Measurements from ENCODE around the gene HYAL2. TPM values are rescaled to one million over a fixed set of nuclear protein-coding genes. Genes with fewer than 3 reads are reported as not detected.

The HYAL2 gene
- total and polyA plus RNA-seq, 10 of the 15 experiments (the other 5 are each of a cell fraction or from before 2014, with no cell fraction given): 0.06 to 21.8 (median 12.7) TPM

DNA sequence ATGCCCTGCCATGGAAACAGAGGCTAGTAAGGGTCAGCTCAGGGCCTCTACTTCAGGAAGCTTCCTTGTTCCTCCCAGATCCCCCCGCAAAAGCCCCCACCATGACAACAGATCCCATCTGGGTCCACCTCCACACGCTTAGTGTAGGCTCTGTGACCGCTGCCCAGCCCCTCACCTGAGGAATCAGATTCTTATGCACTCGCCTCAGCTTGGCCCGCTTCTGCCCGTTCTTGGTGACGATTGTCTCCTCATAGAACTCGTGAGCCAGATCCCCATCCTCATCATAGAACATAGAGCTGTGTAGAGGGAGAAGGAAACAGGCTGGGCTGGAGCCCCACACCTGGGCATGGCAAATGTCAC lies 3.6 kb upstream of the HYAL2 start (continued):
- TF ChIP-seq, protein P1, sequence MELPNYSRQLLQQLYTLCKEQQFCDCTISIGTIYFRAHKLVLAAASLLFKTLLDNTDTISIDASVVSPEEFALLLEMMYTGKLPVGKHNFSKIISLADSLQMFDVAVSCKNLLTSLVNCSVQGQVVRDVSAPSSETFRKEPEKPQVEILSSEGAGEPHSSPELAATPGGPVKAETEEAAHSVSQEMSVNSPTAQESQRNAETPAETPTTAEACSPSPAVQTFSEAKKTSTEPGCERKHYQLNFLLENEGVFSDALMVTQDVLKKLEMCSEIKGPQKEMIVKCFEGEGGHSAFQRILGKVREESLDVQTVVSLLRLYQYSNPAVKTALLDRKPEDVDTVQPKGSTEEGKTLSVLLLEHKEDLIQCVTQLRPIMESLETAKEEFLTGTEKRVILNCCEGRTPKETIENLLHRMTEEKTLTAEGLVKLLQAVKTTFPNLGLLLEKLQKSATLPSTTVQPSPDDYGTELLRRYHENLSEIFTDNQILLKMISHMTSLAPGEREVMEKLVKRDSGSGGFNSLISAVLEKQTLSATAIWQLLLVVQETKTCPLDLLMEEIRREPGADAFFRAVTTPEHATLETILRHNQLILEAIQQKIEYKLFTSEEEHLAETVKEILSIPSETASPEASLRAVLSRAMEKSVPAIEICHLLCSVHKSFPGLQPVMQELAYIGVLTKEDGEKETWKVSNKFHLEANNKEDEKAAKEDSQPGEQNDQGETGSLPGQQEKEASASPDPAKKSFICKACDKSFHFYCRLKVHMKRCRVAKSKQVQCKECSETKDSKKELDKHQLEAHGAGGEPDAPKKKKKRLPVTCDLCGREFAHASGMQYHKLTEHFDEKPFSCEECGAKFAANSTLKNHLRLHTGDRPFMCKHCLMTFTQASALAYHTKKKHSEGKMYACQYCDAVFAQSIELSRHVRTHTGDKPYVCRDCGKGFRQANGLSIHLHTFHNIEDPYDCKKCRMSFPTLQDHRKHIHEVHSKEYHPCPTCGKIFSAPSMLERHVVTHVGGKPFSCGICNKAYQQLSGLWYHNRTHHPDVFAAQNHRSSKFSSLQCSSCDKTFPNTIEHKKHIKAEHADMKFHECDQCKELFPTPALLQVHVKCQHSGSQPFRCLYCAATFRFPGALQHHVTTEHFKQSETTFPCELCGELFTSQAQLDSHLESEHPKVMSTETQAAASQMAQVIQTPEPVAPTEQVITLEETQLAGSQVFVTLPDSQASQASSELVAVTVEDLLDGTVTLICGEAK (IDR thresholded peaks at IDR 0.05; ENCODE audit: borderline replicate concordance): no peak
- TF ChIP-seq SKIL (IDR thresholded peaks at IDR 0.05; ENCODE audit: low read depth, poor library complexity, severe bottlenecking) (no peak), ZNF207 (IDR thresholded peaks at IDR 0.05; ENCODE audit: borderline replicate concordance) (no peak), CBX5 (IDR thresholded peaks at IDR 0.05; ENCODE audit: low read depth) (no peak)
- TF ChIP-seq, protein P2, sequence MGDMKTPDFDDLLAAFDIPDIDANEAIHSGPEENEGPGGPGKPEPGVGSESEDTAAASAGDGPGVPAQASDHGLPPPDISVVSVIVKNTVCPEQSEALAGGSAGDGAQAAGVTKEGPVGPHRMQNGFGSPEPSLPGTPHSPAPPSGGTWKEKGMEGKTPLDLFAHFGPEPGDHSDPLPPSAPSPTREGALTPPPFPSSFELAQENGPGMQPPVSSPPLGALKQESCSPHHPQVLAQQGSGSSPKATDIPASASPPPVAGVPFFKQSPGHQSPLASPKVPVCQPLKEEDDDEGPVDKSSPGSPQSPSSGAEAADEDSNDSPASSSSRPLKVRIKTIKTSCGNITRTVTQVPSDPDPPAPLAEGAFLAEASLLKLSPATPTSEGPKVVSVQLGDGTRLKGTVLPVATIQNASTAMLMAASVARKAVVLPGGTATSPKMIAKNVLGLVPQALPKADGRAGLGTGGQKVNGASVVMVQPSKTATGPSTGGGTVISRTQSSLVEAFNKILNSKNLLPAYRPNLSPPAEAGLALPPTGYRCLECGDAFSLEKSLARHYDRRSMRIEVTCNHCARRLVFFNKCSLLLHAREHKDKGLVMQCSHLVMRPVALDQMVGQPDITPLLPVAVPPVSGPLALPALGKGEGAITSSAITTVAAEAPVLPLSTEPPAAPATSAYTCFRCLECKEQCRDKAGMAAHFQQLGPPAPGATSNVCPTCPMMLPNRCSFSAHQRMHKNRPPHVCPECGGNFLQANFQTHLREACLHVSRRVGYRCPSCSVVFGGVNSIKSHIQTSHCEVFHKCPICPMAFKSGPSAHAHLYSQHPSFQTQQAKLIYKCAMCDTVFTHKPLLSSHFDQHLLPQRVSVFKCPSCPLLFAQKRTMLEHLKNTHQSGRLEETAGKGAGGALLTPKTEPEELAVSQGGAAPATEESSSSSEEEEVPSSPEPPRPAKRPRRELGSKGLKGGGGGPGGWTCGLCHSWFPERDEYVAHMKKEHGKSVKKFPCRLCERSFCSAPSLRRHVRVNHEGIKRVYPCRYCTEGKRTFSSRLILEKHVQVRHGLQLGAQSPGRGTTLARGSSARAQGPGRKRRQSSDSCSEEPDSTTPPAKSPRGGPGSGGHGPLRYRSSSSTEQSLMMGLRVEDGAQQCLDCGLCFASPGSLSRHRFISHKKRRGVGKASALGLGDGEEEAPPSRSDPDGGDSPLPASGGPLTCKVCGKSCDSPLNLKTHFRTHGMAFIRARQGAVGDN (IDR thresholded peaks at IDR 0.05): no peak
